Naive B cell (primary cell): Measurements from ENCODE around the gene PID1. TPM values are rescaled to one million over a fixed set of nuclear protein-coding genes. Genes with fewer than 3 reads are reported as not detected.

ENCODE experiments used
- ATAC-seq, 2 donors: fragments of 150-1000 bp; cut with Tn5 transposase; 2 replicates each; pipeline ENCODE4 v1.10.0; 2021; ENCODE audit warnings: low read depth in 2 of 2, mild to moderate bottlenecking in 2 of 2, moderate library complexity in 2 of 2
- DNase-seq: peaks from one replicate; pipeline ENCODE4 v3.0.0; 2022
- H3K27ac Mint-ChIP-seq, 6 donors: one replicate each; pipeline ENCODE4 v1.8.0; 2020 to 2022; ENCODE audit warnings: mild to moderate bottlenecking in 6 of 6, mixed read lengths in 6 of 6, moderate library complexity in 5 of 6, inconsistent platforms in 2 of 6
- H3K27me3 Mint-ChIP-seq, 3 donors: one replicate each; pipeline ENCODE4 v1.8.0; 2021 to 2022; ENCODE audit warnings: mixed read lengths in 3 of 3, mild to moderate bottlenecking in 1 of 3
- H3K36me3 Mint-ChIP-seq, 2 donors: one replicate each; pipeline ENCODE4 v1.8.0; 2020 to 2022; ENCODE audit warnings: mixed read lengths in 2 of 2, inconsistent platforms in 1 of 2, mild to moderate bottlenecking in 1 of 2
- H3K4me1 Mint-ChIP-seq, 3 donors: one replicate each; pipeline ENCODE4 v1.8.0; 2020 to 2022; ENCODE audit warnings: mixed read lengths in 3 of 3, inconsistent platforms in 1 of 3, mild to moderate bottlenecking in 1 of 3, moderate library complexity in 1 of 3
- H3K4me3 Mint-ChIP-seq, 8 donors: one replicate each; pipeline ENCODE4 v1.8.0; 2020 to 2022; ENCODE audit warnings: mild to moderate bottlenecking in 8 of 8, mixed read lengths in 8 of 8, moderate library complexity in 8 of 8, inconsistent platforms in 2 of 8
- H3K9me3 Mint-ChIP-seq, 7 donors: one replicate each; pipeline ENCODE4 v1.8.0; 2020 to 2022; ENCODE audit warnings: mixed read lengths in 7 of 7, mild to moderate bottlenecking in 5 of 7, inconsistent platforms in 2 of 7, moderate library complexity in 1 of 7
- polyA plus RNA-seq, 6 donors: library from polyadenylated mRNA; unstranded; fragments of 300-500 nt; fragmentation: Illumina TruSeq; gene quantifications; one replicate each; pipeline ENCODE4 v1.2.3, GENCODE V29; 2021; ENCODE audit warnings: low read depth in 6 of 6

PID1 gene
- polyA plus RNA-seq, 6 donors from 2014 or later: 0.17 to 0.42 TPM; not detected in 4

DNA sequence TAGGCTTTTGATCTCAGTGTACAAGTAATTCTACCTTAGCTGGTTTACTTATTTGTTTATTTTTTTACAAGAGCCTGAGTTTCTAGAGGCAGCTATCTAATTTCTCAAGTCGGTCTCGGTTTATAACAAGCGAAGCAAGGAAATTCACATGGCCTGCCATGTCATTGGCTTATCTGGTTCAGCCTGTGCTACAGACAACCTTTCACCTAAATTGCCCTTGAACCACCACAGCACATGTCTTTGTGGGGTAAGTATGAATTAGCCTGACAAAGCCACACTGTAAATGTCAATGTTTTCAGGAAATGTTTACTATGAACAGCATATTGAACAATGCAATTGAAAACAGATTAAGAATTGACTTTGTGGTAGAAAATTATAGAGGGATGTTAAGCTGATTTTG is 167.1 kb downstream of the PID1 start:
- no peaks in the 10 kb centered on the region for H3K4me1 Mint-ChIP-seq
- no peak overlapping the region for H3K4me3 Mint-ChIP-seq
- H3K27ac Mint-ChIP-seq: no peak overlapping the region
- DNase-seq (no peak), ATAC-seq (no peak)
- H3K36me3 Mint-ChIP-seq: no peaks in the 10 kb centered on the region
- H3K27me3 Mint-ChIP-seq: no peaks in the 10 kb centered on the region
- H3K9me3 Mint-ChIP-seq: peaks cover 0 to 10% (median 4%) of the 10 kb centered on the region in 7 donors

DNA sequence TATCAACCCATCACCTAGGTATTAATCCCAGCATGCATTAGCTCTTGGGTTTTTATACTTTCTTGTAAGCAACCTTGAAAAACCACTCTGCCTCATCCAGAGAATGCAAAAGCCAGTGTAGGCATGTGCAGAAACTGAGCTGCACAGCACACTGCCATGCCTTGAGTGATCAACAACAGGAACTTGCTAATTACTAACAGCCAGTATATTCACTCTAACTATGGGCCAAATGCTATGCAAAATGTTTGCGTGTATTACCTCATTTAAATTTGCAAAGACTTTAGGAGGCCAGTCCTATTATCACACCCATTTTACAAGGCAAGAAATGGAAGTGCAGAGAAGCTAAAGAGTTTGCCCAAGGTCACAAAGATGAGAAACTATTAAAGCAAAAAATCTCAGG is 169.8 kb downstream of the PID1 start:
- H3K4me3 Mint-ChIP-seq: no peak overlapping the region
- no peak for ATAC-seq
- H3K4me1 Mint-ChIP-seq: no peaks in the 10 kb centered on the region
- no peak overlapping the region for H3K27ac Mint-ChIP-seq
- no peaks in the 10 kb centered on the region for H3K36me3 Mint-ChIP-seq
- no peak for DNase-seq
- H3K27me3 Mint-ChIP-seq: no peaks in the 10 kb centered on the region
- H3K9me3 Mint-ChIP-seq: peaks cover 0 to 8% (median 3%) of the 10 kb centered on the region in 7 donors

DNA sequence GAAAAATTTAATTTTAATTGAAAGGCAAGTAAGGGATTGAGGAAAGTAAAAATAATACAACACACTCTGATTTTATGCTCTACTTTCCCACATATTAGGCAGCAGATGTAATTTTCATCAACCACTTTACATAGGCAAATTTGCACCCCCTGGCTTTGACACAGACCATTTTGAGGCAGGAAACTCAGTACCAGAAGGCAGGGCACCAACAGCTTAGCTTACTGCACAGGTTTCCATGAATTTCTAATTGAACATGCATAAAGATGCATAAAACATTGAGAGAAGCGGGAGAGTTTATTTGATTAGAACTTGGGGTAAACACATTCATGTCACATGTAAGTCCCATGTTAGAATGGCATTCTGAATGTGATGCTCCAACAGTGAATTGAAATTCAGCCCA is 171.9 kb downstream of the PID1 start:
- no peak for DNase-seq
- no peak for ATAC-seq
- no peaks in the 10 kb centered on the region for H3K27me3 Mint-ChIP-seq
- H3K4me3 Mint-ChIP-seq: no peak overlapping the region
- H3K36me3 Mint-ChIP-seq: no peaks in the 10 kb centered on the region
- H3K27ac Mint-ChIP-seq: no peak overlapping the region
- H3K4me1 Mint-ChIP-seq: no peaks in the 10 kb centered on the region
- H3K9me3 Mint-ChIP-seq: peaks cover 0 to 8% (median 0%) of the 10 kb centered on the region in 7 donors

DNA sequence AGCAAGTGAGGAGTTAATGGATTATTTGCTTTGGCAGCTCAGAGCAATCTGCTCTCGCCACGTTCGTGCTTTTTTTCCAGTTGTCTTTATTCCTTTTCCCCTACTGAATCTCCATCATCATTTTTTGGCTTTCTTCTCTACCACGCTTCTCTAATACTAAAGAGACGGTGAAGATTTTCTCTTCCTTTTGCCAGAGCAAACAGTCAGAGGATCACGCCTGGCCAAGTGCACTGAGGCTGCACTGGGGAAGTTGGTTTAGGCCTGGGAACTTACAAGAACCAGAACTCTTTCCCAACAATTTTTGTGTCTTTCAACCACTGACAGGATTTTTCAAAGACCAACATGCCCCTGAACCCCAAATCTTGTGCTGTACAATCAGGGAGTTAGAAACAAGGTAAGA is 172.3 kb downstream of the PID1 start:
- peaks cover 0 to 8% (median 0%) of the 10 kb centered on the region in 7 donors for H3K9me3 Mint-ChIP-seq
- H3K27ac Mint-ChIP-seq: no peak overlapping the region
- no peaks in the 10 kb centered on the region for H3K4me1 Mint-ChIP-seq
- DNase-seq: no peak
- no peak for ATAC-seq
- H3K4me3 Mint-ChIP-seq: no peak overlapping the region
- no peaks in the 10 kb centered on the region for H3K27me3 Mint-ChIP-seq
- no peaks in the 10 kb centered on the region for H3K36me3 Mint-ChIP-seq

DNA sequence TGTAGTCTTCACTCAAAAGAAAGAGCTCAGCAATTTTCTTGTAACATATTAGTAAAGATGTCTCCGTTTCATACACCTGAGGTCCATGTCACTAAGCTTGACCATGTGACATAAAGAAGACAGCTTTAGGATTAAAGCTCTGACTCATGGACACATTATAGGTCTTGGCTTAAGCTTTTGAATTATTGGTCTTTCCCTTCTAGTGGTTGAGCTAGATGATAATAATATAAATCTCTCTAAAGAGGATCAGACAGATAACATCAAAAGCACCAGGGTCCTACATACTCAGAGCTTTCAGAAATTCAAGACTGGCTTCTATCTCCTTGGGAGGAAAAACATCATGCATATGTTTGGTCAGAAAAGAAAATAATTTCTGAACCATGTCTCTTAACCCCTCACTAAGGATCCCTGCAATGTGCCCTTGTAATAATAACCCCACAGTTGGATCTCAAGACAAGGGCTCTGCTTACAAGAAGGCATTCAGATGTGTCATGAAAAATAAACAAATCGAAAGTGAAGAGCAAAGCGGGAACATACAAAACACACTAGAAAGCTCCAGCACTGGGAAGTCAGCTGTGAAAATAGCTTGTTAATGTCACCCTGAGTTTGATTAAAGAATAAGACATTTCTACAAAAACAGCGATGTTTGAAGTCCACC is 174.5 kb downstream of the PID1 start:
- Mint-ChIP-seq H3K4me1 (no peaks in the 10 kb centered on the region), H3K27me3 (no peaks in the 10 kb centered on the region), H3K9me3 (peaks cover 0 to 3% (median 0%) of the 10 kb centered on the region in 7 donors), H3K4me3 (no peak overlapping the region), H3K36me3 (no peaks in the 10 kb centered on the region), H3K27ac (no peak overlapping the region)
- no peak for DNase-seq
- no peak for ATAC-seq

DNA sequence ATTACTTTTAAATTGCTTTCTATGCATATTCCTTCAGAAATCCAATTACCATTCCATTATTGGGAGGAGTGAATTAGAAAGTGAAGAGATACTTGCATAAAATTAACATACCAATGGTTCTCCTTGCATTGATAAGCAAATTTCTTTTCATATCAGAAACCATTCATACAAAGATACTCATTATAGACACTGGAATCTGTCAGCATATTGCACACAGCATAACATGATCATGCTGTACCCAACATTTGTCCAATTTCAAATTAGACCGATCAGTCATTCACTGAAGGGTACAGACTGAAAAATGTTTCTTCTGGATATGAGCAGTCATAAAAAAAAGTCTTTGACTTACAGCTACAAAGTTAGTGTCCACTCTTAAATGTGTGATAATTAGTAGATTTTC is 175.6 kb downstream of the PID1 start:
- DNase-seq: no peak
- Mint-ChIP-seq H3K36me3 (no peaks in the 10 kb centered on the region), H3K4me3 (no peak overlapping the region), H3K27me3 (no peaks in the 10 kb centered on the region), H3K27ac (no peak overlapping the region), H3K9me3 (peaks cover 0 to 3% (median 0%) of the 10 kb centered on the region in 7 donors), H3K4me1 (no peaks in the 10 kb centered on the region)
- ATAC-seq: no peak

DNA sequence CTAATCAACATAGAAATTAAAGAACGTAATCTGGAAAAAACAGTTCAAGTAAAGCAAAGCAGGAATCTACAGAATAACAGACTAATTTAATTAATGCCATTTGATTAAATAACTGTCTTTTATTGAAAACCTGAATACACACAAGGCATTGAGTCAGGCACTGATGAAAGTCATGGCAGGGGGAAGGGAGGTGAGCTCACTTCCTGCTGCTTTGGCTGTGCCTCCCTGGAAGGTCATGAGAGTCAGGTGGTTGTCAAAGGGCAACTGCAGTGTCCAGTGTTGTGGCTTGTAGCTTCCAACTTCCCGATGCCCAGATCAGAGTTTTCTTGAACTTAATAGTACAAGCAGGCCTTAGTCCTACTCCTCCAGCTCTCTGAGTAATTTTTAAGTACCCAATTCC is 180.9 kb downstream of the PID1 start:
- Mint-ChIP-seq H3K27me3 (no peaks in the 10 kb centered on the region), H3K27ac (no peak overlapping the region), H3K4me1 (no peaks in the 10 kb centered on the region), H3K9me3 (peaks cover 0 to 3% (median 0%) of the 10 kb centered on the region in 7 donors), H3K36me3 (no peaks in the 10 kb centered on the region), H3K4me3 (no peak overlapping the region)
- no peak for ATAC-seq
- no peak for DNase-seq

DNA sequence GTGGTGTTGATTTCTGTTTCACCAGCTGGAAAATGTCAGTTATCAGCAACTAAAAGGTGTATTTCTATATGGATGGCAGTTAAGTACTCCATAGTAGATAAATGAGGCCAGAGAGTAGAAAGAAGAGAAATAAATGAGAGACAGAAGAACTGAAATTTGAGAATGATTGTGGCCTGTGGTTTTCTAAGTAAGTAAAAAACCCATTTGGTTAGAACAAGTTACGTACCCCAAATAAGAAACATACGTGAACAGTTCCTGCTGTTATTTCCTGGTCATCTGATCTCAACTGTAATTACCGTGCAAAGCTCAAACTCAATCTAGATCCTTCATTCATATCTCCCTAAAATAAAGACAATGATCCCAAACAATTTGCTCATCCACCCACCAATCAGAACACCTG is 181.3 kb downstream of the PID1 start:
- Mint-ChIP-seq H3K4me3 (no peak overlapping the region), H3K27ac (no peak overlapping the region), H3K36me3 (no peaks in the 10 kb centered on the region), H3K4me1 (no peaks in the 10 kb centered on the region), H3K9me3 (peaks cover 0 to 3% (median 0%) of the 10 kb centered on the region in 7 donors), H3K27me3 (no peaks in the 10 kb centered on the region)
- no peak for DNase-seq
- ATAC-seq: no peak

DNA sequence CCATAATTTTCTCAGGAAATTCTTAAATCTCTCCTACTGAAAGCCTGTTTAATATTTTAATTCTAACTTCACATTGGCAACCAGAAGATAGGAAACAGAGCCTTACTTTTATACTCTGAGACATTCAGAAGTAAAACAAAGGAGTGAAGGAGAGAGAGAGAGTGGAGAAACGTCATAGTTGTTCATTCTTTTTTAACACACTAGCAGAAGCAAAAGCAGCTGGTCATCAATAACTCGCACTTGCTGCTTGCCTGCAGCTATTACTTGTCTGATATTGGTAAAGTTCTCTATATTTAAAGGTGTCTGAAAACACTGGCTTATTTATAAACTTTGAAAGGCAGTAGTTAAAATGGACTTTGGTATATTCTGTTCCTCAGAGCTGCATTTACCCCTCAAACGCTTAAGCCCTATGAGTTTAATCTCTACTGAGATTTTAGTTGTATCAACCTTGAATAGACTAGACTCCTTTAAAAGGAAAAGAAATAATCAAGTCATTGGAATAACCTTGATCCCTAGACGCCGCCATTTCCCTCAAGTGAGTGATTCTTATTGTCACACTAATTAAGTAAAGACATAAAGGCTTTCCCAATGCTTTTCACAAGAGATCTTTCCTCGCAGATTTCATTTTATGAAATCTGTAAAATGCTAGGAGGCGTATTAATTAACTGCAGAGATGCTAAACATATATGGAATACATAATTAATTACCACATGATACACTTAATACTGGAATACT is 182.0 kb downstream of the PID1 start:
- DNase-seq (no peak), ATAC-seq (no peak)
- Mint-ChIP-seq H3K9me3 (peaks cover 0 to 3% (median 0%) of the 10 kb centered on the region in 7 donors), H3K4me1 (no peaks in the 10 kb centered on the region), H3K27ac (no peak overlapping the region), H3K36me3 (no peaks in the 10 kb centered on the region), H3K27me3 (no peaks in the 10 kb centered on the region), H3K4me3 (no peak overlapping the region)

DNA sequence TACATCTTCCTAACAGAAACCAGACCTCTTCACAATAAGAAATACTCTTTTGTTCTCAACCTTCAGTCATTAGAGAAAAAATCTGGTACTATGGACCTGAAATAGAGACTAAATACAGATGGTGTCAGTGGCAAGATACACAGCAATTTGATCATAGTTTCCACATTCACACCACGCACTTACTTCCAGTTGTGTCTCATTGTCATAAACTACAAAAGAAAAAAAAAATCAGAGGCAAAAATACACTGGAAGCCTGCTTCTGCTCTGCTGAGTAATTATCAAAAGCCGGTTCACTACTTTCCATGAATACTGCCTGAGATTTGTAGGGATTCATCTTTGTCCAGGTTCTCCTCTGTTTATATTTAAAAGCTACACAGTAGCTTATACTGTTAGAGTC is 182.6 kb downstream of the PID1 start:
- Mint-ChIP-seq H3K27ac (no peak overlapping the region), H3K4me1 (no peaks in the 10 kb centered on the region), H3K4me3 (no peak overlapping the region), H3K9me3 (peaks cover 0 to 3% (median 0%) of the 10 kb centered on the region in 7 donors), H3K36me3 (no peaks in the 10 kb centered on the region), H3K27me3 (no peaks in the 10 kb centered on the region)
- DNase-seq: no peak
- ATAC-seq: no peak

DNA sequence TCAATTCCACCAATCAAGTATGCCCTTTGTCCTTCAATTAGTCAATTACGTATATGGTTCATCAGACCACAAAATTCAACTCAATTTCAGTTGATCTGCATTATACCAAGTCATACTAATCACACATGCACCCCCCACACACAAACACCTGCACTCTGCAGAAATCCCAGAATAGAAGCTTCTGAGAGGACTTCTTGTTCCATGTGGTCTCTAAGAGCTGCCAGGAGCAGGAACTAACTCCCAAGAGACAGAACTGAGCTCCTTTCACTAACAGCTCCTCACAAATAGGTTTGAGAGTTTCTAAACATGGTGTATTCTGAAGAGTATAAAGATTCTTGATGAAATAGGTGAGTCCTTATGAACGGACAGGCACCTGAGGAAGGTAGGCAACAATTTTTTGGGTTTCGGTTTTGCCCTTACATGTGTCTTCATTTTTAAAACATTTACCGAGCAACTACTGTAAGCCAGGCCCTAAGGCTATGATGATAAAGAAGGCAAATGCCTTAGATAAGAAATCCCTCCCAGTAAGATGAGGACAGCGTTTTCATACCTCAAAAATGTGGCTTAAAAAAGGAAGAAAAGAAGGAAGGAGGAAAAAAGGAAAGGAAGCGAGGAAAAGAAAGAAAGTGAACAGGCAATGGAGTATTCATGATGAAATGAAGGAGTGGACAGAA is 183.1 kb downstream of the PID1 start:
- Mint-ChIP-seq H3K4me1 (no peaks in the 10 kb centered on the region), H3K9me3 (no peaks in the 10 kb centered on the region), H3K4me3 (no peak overlapping the region), H3K36me3 (no peaks in the 10 kb centered on the region), H3K27ac (no peak overlapping the region), H3K27me3 (no peaks in the 10 kb centered on the region)
- ATAC-seq (no peak), DNase-seq (no peak)

DNA sequence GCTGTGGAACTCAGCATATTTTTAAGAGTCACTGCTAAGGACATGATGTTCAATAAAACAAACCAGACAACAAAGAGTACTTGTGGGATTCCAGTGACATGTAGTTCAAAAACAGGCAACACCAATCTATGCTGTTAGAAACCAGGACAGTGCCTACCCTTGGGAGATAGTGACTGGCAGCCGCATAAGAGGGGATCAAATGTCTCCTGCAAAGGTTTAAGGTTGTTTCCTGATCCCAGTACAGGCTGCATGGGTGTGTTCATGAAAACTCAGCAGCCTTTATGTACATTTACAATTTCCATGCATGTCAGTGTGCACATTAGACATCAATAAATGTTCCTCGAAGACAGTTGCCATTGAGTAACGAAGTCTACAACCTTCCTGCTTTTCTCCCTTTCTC is 183.8 kb downstream of the PID1 start:
- Mint-ChIP-seq H3K27me3 (no peaks in the 10 kb centered on the region), H3K27ac (no peak overlapping the region), H3K4me3 (no peak overlapping the region), H3K4me1 (no peaks in the 10 kb centered on the region), H3K36me3 (no peaks in the 10 kb centered on the region), H3K9me3 (peaks cover 0 to 5% (median 0%) of the 10 kb centered on the region in 7 donors)
- ATAC-seq (no peak), DNase-seq (no peak)

DNA sequence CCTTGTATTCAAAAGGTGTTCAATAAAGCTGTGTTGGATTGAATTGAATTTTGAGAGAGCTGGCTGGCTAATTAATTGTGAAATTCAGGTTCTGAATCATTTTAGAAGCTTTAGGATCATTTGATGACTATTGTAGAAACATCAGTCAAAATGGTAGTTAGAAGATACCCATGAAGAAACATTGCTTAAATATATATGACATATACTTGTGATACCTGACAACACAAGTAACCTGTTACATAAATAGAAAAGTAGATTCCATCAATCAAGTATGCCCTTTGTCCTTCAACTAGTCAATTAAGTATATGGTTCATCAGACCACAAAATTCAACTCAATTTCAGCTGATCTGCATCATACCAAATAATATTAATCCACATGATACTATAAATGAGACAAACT is 185.6 kb downstream of the PID1 start:
- Mint-ChIP-seq H3K27ac (no peak overlapping the region), H3K27me3 (no peaks in the 10 kb centered on the region), H3K36me3 (no peaks in the 10 kb centered on the region), H3K9me3 (peaks cover 0 to 6% (median 0%) of the 10 kb centered on the region in 7 donors), H3K4me3 (no peak overlapping the region), H3K4me1 (no peaks in the 10 kb centered on the region)
- DNase-seq (no peak), ATAC-seq (no peak)

DNA sequence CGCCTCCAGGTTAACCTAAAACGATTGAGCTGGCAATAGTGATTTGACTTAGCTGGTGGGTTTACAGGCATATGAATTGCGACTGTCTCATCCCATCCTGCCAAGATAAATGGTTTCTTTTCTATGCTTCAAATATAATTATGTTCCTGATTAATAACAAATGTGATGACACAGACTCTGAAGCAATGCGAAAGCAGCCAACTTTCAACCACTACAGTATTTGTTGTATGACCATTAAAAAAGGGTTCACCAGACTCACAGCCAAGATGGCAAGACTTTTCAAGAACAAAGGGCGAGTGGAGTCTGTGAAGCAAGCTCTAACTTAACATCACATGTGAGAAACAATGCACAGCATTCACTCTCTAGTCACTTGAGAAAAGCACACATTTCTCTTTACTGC is 186.6 kb downstream of the PID1 start:
- H3K4me1 Mint-ChIP-seq: no peaks in the 10 kb centered on the region
- no peak for ATAC-seq

More for the DNA sequence above, 186.6 kb downstream of the PID1 start:
- Mint-ChIP-seq H3K36me3 (no peaks in the 10 kb centered on the region), H3K27ac (no peak overlapping the region), H3K9me3 (peaks cover 0 to 6% (median 1%) of the 10 kb centered on the region in 7 donors), H3K4me3 (no peak overlapping the region), H3K27me3 (no peaks in the 10 kb centered on the region)
- no peak for DNase-seq
